GM21786 (cell line): ENCODE measurements around the gene STK32C.
"Not testable (repeated sequence)": the region's sequence is repeated elsewhere in the genome, so short reads cannot be mapped to it uniquely, and the experiment has no call there.

Source experiments
- ATAC-seq: cut with Tn5 transposase; IDR thresholded peaks from one replicate; pipeline ENCODE4 v1.9.1; 2021; ENCODE audit not compliant: unreplicated experiment

The STK32C gene

GRCh38 chr10:132270256-132270655 lies 37.5 kb downstream of the STK32C start:
- no peak for ATAC-seq

GRCh38 chr10:132269266-132270230 lies 38.2 kb downstream of the STK32C start:
- no peak for ATAC-seq

GRCh38 chr10:132267916-132268315 lies 39.8 kb downstream of the STK32C start:
- not testable (repeated sequence) for ATAC-seq

- ATAC-seq: no peak
Measured at GRCh38 chr10:132266594-132267161, 41.1 kb downstream of the STK32C start.

- ATAC-seq: no peak
Measured at GRCh38 chr10:132265890-132266496, 41.8 kb downstream of the STK32C start.

- ATAC-seq: no peak
Measured at GRCh38 chr10:132264966-132265889, 42.5 kb downstream of the STK32C start.

GRCh38 chr10:132264306-132264950 lies 43.3 kb downstream of the STK32C start:
- no peak for ATAC-seq

GRCh38 chr10:132263866-132264265 lies 43.9 kb downstream of the STK32C start:
- no peak for ATAC-seq

- no peak for ATAC-seq
Measured at GRCh38 chr10:132259702-132260482, 47.9 kb downstream of the STK32C start.

GRCh38 chr10:132258423-132258822 lies 49.3 kb downstream of the STK32C start:
- ATAC-seq: no peak

GRCh38 chr10:132257907-132258306 lies 49.8 kb downstream of the STK32C start:
- no peak for ATAC-seq

GRCh38 chr10:132257271-132257670 lies 50.5 kb downstream of the STK32C start:
- ATAC-seq: no peak

- no peak for ATAC-seq
Measured at GRCh38 chr10:132256866-132257265, 50.9 kb downstream of the STK32C start.

- ATAC-seq: no peak
Measured at GRCh38 chr10:132255489-132256344, 52.0 kb downstream of the STK32C start.

- ATAC-seq: no peak
Measured at GRCh38 chr10:132254841-132255240, 52.9 kb downstream of the STK32C start.

GRCh38 chr10:132253092-132253687 lies 54.6 kb downstream of the STK32C start:
- ATAC-seq: no peak

- ATAC-seq: no peak
Measured at GRCh38 chr10:132252412-132252811, 55.3 kb downstream of the STK32C start.

GRCh38 chr10:132251928-132252327 lies 55.8 kb downstream of the STK32C start:
- no peak for ATAC-seq
